Panc1 (cell line): ENCODE data around the gene SOX5.

Experiments
- TF ChIP-seq, protein P1 (sequence below), 2 experiments: IDR thresholded peaks; 2 replicates each; pipeline ENCODE4 v1.6.1; 2011 to 2012; ENCODE audit warnings: low read depth in 2 of 2, control low read depth in 1 of 2, low read length in 1 of 2, mild to moderate bottlenecking in 1 of 2, moderate library complexity in 1 of 2; ENCODE audit not compliant: insufficient read depth in 1 of 2
- TF ChIP-seq, protein P2 (sequence below): fragments of 450-650 bp; IDR thresholded peaks from 2 replicates; pipeline ENCODE4 v1.5.1; 2017; ENCODE audit warnings: mild to moderate bottlenecking

DNA sequence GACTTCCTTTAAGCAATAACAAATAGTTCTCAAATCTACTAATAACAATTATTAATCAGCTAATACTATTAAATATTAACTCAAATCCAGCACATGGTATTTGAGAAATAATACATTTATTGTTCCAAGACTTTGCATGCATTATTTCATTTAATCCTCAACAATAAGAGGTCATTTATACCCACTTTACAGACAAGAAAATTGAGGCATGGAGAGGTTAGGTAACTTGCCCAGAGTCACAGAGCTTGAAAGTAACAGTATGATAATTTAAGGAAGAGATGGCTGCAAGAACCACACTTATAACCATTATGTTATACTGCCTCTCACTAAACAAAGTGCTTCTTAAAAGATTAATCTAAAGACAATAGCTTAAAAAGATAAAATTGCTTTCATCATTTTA lies 318.9 kb downstream of the SOX5 start:
- TF ChIP-seq, protein P1, sequence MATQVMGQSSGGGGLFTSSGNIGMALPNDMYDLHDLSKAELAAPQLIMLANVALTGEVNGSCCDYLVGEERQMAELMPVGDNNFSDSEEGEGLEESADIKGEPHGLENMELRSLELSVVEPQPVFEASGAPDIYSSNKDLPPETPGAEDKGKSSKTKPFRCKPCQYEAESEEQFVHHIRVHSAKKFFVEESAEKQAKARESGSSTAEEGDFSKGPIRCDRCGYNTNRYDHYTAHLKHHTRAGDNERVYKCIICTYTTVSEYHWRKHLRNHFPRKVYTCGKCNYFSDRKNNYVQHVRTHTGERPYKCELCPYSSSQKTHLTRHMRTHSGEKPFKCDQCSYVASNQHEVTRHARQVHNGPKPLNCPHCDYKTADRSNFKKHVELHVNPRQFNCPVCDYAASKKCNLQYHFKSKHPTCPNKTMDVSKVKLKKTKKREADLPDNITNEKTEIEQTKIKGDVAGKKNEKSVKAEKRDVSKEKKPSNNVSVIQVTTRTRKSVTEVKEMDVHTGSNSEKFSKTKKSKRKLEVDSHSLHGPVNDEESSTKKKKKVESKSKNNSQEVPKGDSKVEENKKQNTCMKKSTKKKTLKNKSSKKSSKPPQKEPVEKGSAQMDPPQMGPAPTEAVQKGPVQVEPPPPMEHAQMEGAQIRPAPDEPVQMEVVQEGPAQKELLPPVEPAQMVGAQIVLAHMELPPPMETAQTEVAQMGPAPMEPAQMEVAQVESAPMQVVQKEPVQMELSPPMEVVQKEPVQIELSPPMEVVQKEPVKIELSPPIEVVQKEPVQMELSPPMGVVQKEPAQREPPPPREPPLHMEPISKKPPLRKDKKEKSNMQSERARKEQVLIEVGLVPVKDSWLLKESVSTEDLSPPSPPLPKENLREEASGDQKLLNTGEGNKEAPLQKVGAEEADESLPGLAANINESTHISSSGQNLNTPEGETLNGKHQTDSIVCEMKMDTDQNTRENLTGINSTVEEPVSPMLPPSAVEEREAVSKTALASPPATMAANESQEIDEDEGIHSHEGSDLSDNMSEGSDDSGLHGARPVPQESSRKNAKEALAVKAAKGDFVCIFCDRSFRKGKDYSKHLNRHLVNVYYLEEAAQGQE (IDR thresholded peaks at IDR 0.05; ENCODE audit: insufficient read depth in 1 of 2, low read depth in 2 of 2, low read length in 1 of 2) = no peak
- TF ChIP-seq, protein P2, sequence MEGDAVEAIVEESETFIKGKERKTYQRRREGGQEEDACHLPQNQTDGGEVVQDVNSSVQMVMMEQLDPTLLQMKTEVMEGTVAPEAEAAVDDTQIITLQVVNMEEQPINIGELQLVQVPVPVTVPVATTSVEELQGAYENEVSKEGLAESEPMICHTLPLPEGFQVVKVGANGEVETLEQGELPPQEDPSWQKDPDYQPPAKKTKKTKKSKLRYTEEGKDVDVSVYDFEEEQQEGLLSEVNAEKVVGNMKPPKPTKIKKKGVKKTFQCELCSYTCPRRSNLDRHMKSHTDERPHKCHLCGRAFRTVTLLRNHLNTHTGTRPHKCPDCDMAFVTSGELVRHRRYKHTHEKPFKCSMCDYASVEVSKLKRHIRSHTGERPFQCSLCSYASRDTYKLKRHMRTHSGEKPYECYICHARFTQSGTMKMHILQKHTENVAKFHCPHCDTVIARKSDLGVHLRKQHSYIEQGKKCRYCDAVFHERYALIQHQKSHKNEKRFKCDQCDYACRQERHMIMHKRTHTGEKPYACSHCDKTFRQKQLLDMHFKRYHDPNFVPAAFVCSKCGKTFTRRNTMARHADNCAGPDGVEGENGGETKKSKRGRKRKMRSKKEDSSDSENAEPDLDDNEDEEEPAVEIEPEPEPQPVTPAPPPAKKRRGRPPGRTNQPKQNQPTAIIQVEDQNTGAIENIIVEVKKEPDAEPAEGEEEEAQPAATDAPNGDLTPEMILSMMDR = no peak
